GM12891 (cell line): ENCODE data around the gene SLC7A1.

Experiments used
- DNase-seq: peaks from one replicate; pipeline ENCODE4 v3.0.0; 2011; ENCODE audit warnings: low spot score; ENCODE audit not compliant: insufficient read length
- FAIRE-seq: peaks from 2 replicates; lab custom pipeline; 2011; peaks lifted over from hg19 to GRCh38; lab: Jason Lieb, UNC
- PAX5 ChIP-seq: IDR thresholded peaks from 2 replicates; pipeline ENCODE4 v1.6.1; 2011; ENCODE audit warnings: low read length, moderate library complexity, mild to moderate bottlenecking; ENCODE audit not compliant: insufficient read depth, severe bottlenecking
- POLR2A ChIP-seq: IDR thresholded peaks from 2 replicates; pipeline ENCODE4 v1.6.1; 2011; ENCODE audit warnings: low read depth, low read length, control low read depth
- POLR2AphosphoS5 ChIP-seq: IDR thresholded peaks from 2 replicates; pipeline ENCODE4 v1.6.1; 2011; ENCODE audit warnings: low read depth, low read length, control low read depth
- POU2F2 ChIP-seq: IDR thresholded peaks from 2 replicates; pipeline ENCODE4 v1.6.1; 2011; ENCODE audit warnings: low read depth, mild to moderate bottlenecking, control low read depth, low read length, moderate library complexity
- SPI1 ChIP-seq: IDR thresholded peaks from 2 replicates; pipeline ENCODE4 v1.6.1; 2011; ENCODE audit warnings: low read depth, low read length, control low read depth
- TAF1 ChIP-seq: IDR thresholded peaks from 2 replicates; pipeline ENCODE4 v1.6.1; 2011; ENCODE audit warnings: low read depth, low read length, control low read depth

SLC7A1 gene

DNA sequence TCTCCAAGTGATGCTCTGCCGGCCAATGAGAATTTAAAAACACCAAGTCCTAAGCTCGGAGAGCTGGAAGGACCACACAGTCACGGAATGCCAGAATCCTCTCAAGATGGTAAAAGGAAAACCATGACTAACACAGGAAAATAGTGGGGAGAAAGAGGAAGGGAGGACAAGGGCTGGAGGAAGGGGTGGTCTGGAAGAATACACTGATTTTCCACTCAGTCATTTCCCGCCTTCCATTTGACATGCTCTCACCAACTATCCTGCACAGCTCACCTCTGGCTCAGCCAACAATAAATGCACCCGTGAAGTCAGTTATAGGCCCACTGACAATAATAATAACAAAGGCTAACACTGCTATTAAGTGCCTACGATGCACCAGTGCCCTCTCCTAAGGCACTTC is 31.5 kb downstream of the SLC7A1 start:
- FAIRE-seq (no peak), DNase-seq (no peak)
- TF ChIP-seq POU2F2 (no peak), PAX5 (no peak), POLR2AphosphoS5 (no peak), POLR2A (no peak), TAF1 (no peak), SPI1 (no peak)

DNA sequence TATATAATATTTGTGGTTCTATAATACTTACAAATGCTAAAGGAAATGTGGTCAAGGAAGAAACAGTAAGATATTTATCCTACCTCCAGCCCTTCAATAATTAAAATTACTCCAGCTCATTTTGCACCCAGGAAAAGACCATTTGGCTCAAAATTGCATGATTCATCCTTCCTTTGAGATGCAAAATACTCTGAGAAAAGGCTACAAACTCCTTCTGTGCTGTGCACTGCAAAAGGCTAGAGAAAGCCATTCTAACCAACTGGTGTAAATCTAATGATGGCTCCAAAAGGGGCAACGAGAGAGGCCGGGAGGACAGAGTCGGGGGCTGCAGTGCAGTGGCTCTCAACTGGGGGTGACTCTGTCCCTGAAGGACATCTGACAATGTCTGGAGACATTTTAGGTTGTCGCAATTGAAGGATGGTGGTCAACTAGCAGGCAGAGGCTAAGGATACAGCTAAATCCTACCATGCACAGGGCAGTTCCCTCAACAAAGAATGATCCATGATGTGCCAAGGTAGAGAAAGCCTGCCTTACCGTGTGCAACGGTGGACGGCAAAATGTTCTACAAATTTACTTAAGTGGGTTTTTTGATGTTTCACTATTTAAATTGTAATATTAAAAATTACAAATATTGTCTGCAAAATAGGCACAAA is 32.6 kb downstream of the SLC7A1 start:
- DNase-seq (no peak), FAIRE-seq (no peak)
- no peak for TF ChIP-seq PAX5
- no peak for TF ChIP-seq POU2F2
- TF ChIP-seq SPI1: no peak
- TF ChIP-seq POLR2AphosphoS5: no peak

DNA sequence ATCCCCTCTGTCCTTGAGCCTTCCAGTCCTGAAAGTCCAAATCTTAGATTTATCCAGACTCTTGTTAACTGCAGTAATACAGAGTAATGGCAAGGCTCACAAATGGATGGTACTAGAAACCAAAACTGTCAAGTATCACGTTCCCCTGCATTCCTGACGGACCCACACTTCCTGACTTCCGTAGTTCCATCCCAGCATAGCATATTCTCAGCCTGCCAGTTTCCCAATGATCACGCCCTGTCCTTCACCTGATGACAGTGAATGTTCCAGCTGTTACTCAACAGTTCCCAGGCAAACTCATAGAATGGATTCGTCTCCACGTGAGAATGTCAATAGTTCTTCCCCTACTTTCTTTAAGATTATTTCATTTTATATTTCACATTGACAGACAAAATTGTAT is 33.6 kb downstream of the SLC7A1 start:
- TF ChIP-seq SPI1 (no peak), POLR2AphosphoS5 (no peak), TAF1 (no peak), POU2F2 (no peak), PAX5 (no peak), POLR2A (no peak)
- FAIRE-seq (peak; percentile 43), DNase-seq (no peak)

DNA sequence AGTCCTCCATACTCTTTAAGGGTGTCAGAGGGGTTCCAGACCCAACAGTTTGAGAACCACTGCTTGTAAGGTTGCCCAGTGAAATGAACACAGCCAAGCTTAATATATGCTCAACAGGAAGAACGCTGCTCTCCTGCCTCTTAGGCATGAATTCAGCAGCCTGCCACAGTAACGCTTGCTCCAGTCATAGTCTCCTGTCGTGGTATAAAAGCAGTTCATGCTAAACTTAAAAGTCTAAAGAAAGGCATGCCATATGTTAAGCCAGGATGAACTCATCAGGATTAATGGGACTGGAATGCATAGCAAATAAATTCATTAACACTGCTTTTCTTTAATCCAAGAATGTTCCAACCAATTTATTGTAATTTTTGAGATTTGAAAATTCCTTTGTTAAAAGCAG is 38.7 kb downstream of the SLC7A1 start:
- DNase-seq (no peak), FAIRE-seq (no peak)
- TF ChIP-seq POLR2A (no peak), PAX5 (no peak), TAF1 (no peak), POLR2AphosphoS5 (no peak), POU2F2 (no peak), SPI1 (no peak)

GRCh38 chr13:29551214-29551613 is 44.3 kb downstream of the SLC7A1 start:
- FAIRE-seq: no peak

DNA sequence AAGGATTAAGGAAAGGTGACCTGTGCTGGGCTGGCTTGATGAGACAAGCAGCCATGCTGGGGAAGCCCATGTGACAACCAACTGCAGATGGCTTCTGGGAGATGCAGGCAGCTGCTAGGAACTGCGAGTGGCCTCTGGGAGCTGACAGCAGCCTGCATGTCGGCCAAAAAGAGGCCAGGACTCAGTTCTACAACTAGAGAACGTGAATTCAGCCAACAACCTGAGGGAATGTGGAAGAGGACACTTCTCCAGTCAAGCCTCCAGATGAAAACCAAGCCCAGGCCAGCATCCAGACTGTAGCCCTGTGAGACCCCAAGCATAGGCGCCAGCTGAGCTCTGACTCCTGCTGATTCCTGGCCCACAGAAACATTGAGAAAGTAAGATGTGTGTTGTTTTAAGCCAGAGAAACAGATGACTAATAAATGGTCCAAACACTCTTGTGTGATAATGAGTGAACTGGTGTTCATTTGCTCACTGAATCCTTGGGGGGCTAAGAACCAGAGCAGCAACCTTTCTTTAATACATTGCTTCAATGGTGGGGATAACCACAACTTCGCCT is 45.0 kb downstream of the SLC7A1 start:
- FAIRE-seq (no peak), DNase-seq (no peak)
- no peak for TF ChIP-seq TAF1

More at GRCh38 chr13:29551214-29551613, 44.3 kb downstream of the SLC7A1 start:
- no peak for DNase-seq
- TF ChIP-seq POLR2A (no peak), POU2F2 (no peak), TAF1 (no peak), SPI1 (no peak), POLR2AphosphoS5 (no peak), PAX5 (no peak)

- no peak for FAIRE-seq
- TF ChIP-seq SPI1: no peak
- TF ChIP-seq POU2F2: no peak
- no peak for TF ChIP-seq POLR2A
- TF ChIP-seq POLR2AphosphoS5: no peak
- no peak for TF ChIP-seq TAF1
- no peak for TF ChIP-seq PAX5
- no peak for DNase-seq
Observed at GRCh38 chr13:29548722-29549121, 46.8 kb downstream of the SLC7A1 start.

- TF ChIP-seq TAF1 (no peak), POLR2A (no peak), POU2F2 (no peak), PAX5 (no peak), SPI1 (no peak), POLR2AphosphoS5 (no peak)
- no peak for DNase-seq
- no peak for FAIRE-seq
Observed at GRCh38 chr13:29547153-29547552, 48.3 kb downstream of the SLC7A1 start.

- DNase-seq (no peak), FAIRE-seq (no peak)
- no peak for TF ChIP-seq SPI1
- no peak for TF ChIP-seq POU2F2
- no peak for TF ChIP-seq POLR2A
- TF ChIP-seq PAX5: no peak
- no peak for TF ChIP-seq POLR2AphosphoS5
- TF ChIP-seq TAF1: no peak
Observed at GRCh38 chr13:29546662-29547061, 48.8 kb downstream of the SLC7A1 start.

DNA sequence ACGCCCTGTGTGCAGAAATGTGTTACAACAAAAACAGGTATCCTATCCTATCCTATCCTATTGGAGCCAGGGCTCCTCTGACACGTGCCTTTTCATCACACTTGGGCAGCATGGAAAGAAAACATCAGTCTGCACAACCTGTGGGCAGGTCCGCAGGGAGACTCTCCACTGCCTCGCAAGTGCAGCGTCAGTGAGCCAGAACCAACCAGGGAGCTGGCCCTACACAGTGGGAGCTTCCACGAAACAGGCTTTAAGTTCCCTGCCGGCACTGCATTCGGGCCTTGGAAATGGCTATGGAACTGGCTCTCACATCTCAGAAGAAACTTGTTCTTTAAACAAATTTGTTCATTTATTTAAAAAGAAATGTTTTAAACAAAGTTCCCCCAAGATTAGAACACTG is 49.5 kb downstream of the SLC7A1 start:
- no peak for FAIRE-seq
- TF ChIP-seq TAF1 (no peak), POLR2A (no peak), POLR2AphosphoS5 (no peak), SPI1 (no peak), PAX5 (no peak), POU2F2 (no peak)

DNA sequence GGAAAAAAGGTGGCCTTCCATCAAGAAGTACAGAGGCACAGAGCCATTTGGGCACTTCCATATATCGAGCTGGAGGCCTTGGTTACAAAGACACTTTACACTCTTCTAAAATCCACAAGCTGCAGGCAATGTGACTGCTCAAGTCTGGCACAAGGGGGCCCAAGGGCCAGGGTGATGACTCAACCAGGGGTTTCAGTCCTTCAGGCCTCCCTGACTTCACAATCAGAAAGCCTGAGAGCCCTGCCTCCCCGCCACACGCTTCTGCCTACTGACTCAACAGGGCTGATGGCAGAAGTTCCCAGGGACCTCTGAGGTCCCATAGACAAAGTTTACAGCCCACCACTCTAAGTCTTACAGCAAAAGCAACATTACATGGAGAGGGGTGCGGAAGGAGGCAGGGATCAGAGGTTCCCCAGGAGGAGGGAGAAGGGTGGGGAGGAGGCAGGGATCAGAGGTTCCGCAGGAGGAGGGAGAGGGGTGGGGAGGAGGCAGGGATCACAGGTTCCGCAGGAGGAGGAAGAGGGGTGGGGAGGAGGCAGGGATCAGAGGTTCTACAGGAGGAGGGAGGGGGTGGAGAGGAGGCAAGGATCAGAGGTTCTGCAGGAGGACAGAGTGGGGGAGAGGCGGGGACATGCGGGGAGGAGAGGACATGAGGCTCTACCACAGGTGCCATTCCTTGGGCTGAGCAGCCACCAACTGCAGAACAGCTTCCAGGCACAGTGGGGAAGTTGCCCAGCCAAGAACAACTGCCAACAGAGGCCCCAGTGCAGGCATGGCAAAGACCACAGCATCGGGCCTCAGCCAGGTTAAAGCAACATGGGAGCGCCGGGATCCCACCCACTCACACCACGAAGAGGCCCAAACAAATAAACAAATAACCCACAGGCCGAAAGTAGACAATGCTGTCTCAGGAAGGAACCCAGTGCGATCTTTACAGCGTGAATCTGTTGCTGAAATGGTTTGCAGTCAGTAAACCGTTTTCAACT is 52.0 kb downstream of the SLC7A1 start:
- peak; percentile 72 for DNase-seq
- TF ChIP-seq POLR2A (no peak), POU2F2 (no peak)
- FAIRE-seq: peak; percentile 90

More for the DNA sequence above, 49.5 kb downstream of the SLC7A1 start:
- no peak for DNase-seq
